K562 (cell line): ENCODE results near the gene TSC22D3. TPM values are rescaled to one million over a fixed set of nuclear protein-coding genes. Genes with fewer than 3 reads are reported as not detected.

Experiments
- ELK1 ChIP-seq: sonication (generic); formaldehyde crosslinking; IDR thresholded peaks from 2 replicates; pipeline ENCODE4 v1.8.1; 2022; ENCODE audit warnings: missing genetic modification reagents
- ETV1 ChIP-seq: fragments of 450-650 bp; conservative IDR thresholded peaks from 2 replicates; pipeline ENCODE4 v1.6.1; 2016; ENCODE audit warnings: missing genetic modification characterization, control low read depth, low read depth, missing compliant biosample characterization
- SMARCE1 ChIP-seq: fragments of 450-650 bp; IDR thresholded peaks from 2 replicates; pipeline ENCODE4 v1.7.1; 2016; ENCODE audit warnings: mild to moderate bottlenecking
- ZNF134 ChIP-seq: fragments of 250-450 bp; sonication (Bioruptor Pico); conservative IDR thresholded peaks from 2 replicates; pipeline ENCODE4 v1.4.0; 2020
- polyA plus RNA-seq, 8 experiments: library from polyadenylated mRNA; depleted of rRNA in 4 of 8; stranded (reverse) in 5 of 8; unstranded in 3 of 8; fragments of >200 nt; fragmentation: Nextera tagmentation in 2 of 8; fragmentation: Illumina TruSeq in 1 of 8; extraction: Ambion mirVana in 2 of 8; extraction: Trizol in 1 of 8; gene quantifications; 2 replicates each; pipeline versions ENCODE4 v1.2.1 to v1.2.3, GENCODE V29; 2011 to 2014; ENCODE audit warnings: inconsistent platforms in 1 of 8, missing spikeins in 1 of 8
- total RNA-seq, 7 experiments: library from RNA; depleted of rRNA in 6 of 7; stranded (reverse); fragments of >200 nt in 6 of 7; fragmentation: Illumina TruSeq in 2 of 7; extraction: Trizol in 2 of 7; gene quantifications; 2 replicates each; pipeline versions ENCODE4 v1.2.1 to v1.2.3, GENCODE V29; 2011 to 2021; ENCODE audit warnings: low replicate concordance in 1 of 7
- TF ChIP-seq, protein P1 (sequence below): fragments of 450-650 bp; IDR thresholded peaks from 2 replicates; pipeline ENCODE4 v1.6.1; 2016
- TF ChIP-seq, protein P2 (sequence below): fragments of 450-650 bp; IDR thresholded peaks from 2 replicates; pipeline ENCODE4 v1.6.1; 2016; ENCODE audit warnings: mild to moderate bottlenecking, moderate library complexity

The TSC22D3 gene
- total and polyA plus RNA-seq, 9 of the 15 experiments (the other 6 are each of a cell fraction or from before 2014, with no cell fraction given), result 0.48 to 3.0 (median 0.87) TPM

DNA sequence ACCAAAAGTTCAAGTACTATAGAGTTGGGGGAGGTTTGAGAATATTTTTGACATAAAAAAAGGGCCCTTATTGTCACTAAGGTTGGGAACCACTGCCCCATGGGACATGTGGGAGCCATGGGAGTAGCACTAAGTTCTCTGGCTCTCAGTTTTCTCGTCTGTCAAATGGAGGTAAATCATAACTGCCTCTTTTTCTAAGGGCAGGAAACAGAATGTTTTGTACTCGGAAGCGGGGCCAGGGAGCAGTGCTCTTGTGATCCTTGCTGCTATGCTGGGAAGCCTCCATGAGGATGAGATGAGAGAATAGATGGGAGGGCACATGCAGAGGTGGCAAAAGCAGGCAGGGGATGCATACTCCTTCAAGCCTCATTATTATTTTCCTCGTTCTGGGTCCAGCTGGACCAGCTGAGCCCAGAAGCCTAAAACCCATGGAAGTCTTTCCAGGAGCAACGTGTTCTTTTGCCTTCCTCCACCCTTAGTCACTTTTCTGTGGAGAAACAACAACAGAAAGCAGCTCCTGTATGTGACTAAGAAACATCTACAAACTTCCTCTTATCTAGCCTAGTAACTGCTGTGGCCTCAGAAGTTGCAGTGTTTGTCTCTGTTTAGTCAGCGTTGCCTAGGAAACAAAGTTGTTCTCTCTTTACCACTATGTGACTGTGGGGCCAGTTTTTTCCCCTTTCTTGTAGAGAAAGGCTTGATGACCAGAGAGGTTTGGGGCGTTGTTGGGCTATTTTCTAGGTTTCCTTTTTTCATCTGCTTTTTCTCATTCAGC is 64.8 kb downstream of the TSC22D3 start (continued):
- TF ChIP-seq SMARCE1 (peak; percentile 44; the same call in 1 of the 2 replicates), ELK1 (CRISPR knock-in tag) (no peak), ZNF134 (CRISPR knock-in tag) (peak; percentile 90), ETV1 (tag) (peak; percentile 25; the same call in 1 of the 2 replicates)
- TF ChIP-seq, protein P1, sequence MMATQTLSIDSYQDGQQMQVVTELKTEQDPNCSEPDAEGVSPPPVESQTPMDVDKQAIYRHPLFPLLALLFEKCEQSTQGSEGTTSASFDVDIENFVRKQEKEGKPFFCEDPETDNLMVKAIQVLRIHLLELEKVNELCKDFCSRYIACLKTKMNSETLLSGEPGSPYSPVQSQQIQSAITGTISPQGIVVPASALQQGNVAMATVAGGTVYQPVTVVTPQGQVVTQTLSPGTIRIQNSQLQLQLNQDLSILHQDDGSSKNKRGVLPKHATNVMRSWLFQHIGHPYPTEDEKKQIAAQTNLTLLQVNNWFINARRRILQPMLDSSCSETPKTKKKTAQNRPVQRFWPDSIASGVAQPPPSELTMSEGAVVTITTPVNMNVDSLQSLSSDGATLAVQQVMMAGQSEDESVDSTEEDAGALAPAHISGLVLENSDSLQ, result no peak
- TF ChIP-seq, protein P2, sequence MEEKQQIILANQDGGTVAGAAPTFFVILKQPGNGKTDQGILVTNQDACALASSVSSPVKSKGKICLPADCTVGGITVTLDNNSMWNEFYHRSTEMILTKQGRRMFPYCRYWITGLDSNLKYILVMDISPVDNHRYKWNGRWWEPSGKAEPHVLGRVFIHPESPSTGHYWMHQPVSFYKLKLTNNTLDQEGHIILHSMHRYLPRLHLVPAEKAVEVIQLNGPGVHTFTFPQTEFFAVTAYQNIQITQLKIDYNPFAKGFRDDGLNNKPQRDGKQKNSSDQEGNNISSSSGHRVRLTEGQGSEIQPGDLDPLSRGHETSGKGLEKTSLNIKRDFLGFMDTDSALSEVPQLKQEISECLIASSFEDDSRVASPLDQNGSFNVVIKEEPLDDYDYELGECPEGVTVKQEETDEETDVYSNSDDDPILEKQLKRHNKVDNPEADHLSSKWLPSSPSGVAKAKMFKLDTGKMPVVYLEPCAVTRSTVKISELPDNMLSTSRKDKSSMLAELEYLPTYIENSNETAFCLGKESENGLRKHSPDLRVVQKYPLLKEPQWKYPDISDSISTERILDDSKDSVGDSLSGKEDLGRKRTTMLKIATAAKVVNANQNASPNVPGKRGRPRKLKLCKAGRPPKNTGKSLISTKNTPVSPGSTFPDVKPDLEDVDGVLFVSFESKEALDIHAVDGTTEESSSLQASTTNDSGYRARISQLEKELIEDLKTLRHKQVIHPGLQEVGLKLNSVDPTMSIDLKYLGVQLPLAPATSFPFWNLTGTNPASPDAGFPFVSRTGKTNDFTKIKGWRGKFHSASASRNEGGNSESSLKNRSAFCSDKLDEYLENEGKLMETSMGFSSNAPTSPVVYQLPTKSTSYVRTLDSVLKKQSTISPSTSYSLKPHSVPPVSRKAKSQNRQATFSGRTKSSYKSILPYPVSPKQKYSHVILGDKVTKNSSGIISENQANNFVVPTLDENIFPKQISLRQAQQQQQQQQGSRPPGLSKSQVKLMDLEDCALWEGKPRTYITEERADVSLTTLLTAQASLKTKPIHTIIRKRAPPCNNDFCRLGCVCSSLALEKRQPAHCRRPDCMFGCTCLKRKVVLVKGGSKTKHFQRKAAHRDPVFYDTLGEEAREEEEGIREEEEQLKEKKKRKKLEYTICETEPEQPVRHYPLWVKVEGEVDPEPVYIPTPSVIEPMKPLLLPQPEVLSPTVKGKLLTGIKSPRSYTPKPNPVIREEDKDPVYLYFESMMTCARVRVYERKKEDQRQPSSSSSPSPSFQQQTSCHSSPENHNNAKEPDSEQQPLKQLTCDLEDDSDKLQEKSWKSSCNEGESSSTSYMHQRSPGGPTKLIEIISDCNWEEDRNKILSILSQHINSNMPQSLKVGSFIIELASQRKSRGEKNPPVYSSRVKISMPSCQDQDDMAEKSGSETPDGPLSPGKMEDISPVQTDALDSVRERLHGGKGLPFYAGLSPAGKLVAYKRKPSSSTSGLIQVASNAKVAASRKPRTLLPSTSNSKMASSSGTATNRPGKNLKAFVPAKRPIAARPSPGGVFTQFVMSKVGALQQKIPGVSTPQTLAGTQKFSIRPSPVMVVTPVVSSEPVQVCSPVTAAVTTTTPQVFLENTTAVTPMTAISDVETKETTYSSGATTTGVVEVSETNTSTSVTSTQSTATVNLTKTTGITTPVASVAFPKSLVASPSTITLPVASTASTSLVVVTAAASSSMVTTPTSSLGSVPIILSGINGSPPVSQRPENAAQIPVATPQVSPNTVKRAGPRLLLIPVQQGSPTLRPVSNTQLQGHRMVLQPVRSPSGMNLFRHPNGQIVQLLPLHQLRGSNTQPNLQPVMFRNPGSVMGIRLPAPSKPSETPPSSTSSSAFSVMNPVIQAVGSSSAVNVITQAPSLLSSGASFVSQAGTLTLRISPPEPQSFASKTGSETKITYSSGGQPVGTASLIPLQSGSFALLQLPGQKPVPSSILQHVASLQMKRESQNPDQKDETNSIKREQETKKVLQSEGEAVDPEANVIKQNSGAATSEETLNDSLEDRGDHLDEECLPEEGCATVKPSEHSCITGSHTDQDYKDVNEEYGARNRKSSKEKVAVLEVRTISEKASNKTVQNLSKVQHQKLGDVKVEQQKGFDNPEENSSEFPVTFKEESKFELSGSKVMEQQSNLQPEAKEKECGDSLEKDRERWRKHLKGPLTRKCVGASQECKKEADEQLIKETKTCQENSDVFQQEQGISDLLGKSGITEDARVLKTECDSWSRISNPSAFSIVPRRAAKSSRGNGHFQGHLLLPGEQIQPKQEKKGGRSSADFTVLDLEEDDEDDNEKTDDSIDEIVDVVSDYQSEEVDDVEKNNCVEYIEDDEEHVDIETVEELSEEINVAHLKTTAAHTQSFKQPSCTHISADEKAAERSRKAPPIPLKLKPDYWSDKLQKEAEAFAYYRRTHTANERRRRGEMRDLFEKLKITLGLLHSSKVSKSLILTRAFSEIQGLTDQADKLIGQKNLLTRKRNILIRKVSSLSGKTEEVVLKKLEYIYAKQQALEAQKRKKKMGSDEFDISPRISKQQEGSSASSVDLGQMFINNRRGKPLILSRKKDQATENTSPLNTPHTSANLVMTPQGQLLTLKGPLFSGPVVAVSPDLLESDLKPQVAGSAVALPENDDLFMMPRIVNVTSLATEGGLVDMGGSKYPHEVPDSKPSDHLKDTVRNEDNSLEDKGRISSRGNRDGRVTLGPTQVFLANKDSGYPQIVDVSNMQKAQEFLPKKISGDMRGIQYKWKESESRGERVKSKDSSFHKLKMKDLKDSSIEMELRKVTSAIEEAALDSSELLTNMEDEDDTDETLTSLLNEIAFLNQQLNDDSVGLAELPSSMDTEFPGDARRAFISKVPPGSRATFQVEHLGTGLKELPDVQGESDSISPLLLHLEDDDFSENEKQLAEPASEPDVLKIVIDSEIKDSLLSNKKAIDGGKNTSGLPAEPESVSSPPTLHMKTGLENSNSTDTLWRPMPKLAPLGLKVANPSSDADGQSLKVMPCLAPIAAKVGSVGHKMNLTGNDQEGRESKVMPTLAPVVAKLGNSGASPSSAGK, result 0 out of 2 replicates have a peak, but pooled peaks have one; percentile 16
